HFF-Myc (cell line): ENCODE measurements around the gene GLI3.

Experiments
- DNase-seq: peaks from one replicate; pipeline ENCODE4 v3.0.0-alpha.2; 2011; ENCODE audit warnings: low read depth; ENCODE audit errors: extremely low read depth
- H3K4me3 ChIP-seq: replicated peaks from 2 replicates; pipeline ENCODE4 v1.5.1; 2011; ENCODE audit warnings: low read depth, mild to moderate bottlenecking, control low read depth, low read length
- TF ChIP-seq, protein P1 (sequence below): IDR thresholded peaks from 2 replicates; pipeline ENCODE4 v1.5.1; 2012; ENCODE audit warnings: mild to moderate bottlenecking, low read depth, low read length, control low read depth; ENCODE audit errors: missing control alignments

Gene GLI3

DNA sequence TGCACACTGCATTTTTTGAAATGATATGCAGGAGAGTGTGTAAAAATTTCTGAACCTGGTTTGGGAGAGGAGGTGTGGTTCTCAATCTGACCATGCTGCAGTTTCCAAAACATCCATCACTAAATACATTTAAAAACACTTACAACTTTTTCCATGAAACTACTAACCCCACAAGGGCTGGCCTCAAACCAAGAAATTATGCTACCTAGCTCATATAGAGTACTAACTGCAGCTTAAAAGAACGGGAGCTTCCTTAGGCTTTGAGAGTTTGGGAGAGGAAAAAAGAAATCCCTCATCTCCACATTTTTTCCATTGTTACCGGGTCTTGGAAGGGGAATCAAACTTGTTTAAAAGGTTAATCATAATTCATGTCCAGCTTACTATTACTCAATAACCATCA lies 214.2 kb downstream of the GLI3 start:
- no peak for DNase-seq
- H3K4me3 ChIP-seq, result no peak overlapping the region
- TF ChIP-seq, protein P1, sequence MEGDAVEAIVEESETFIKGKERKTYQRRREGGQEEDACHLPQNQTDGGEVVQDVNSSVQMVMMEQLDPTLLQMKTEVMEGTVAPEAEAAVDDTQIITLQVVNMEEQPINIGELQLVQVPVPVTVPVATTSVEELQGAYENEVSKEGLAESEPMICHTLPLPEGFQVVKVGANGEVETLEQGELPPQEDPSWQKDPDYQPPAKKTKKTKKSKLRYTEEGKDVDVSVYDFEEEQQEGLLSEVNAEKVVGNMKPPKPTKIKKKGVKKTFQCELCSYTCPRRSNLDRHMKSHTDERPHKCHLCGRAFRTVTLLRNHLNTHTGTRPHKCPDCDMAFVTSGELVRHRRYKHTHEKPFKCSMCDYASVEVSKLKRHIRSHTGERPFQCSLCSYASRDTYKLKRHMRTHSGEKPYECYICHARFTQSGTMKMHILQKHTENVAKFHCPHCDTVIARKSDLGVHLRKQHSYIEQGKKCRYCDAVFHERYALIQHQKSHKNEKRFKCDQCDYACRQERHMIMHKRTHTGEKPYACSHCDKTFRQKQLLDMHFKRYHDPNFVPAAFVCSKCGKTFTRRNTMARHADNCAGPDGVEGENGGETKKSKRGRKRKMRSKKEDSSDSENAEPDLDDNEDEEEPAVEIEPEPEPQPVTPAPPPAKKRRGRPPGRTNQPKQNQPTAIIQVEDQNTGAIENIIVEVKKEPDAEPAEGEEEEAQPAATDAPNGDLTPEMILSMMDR, result no peak

DNA sequence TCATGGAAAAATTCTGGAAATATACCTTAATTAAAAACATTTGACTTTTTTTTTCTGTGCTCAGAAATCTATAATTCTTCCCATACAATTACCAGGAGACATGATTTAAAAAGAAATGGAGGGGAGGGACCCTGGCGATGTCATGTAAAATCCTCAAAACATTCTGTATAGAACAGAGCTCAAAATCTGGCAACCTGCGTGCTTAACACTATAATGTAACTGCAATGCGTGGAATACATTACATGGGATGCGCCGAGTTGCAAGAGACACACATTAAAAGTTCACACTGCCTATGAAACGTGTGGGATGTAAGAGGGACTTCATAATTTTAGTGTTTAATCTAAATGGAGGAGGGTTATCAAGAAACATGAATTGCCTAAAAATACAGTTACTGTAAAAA lies 215.0 kb downstream of the GLI3 start:
- H3K4me3 ChIP-seq, result no peak overlapping the region
- TF ChIP-seq, protein P1, result no peak
- no peak for DNase-seq

DNA sequence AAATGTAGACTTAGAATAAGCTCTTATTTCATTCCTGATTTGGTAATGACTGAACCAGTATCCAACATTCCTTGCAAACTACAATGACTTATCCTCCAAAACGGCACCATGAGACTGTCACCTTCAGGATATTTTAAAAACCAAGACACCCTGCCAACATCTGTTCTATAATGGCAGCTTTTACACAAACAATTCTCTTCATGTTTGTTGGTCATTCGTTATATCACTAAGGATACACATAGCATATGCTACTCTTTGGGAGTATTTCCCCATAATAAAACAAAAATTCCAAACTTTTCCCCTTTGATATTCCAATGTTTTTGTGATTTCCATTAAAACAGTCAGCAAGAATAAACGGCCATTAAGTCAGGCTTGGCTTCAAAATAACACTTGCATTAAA lies 215.4 kb downstream of the GLI3 start:
- no peak overlapping the region for H3K4me3 ChIP-seq
- TF ChIP-seq, protein P1, result no peak

DNA sequence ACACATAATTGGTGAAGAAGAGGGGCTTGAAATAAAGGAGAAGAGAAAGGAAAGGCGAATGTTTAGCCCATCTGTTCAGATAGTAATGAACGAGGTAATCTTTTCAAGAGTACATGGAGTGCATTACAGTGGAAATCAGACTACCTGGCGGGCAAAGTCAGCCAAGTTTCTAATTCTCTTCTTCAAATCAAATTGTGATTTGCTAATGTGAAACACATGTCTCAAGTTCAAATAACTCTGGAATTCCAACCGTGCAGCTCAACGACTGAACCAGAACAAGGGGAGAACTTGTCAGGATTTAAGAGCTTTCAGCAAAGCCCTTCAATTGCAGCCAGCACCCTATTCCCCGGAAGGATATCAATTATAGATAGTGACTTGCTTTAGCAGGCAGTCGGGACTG lies 216.9 kb downstream of the GLI3 start:
- no peak for DNase-seq
- TF ChIP-seq, protein P1, result no peak
- no peak overlapping the region for H3K4me3 ChIP-seq

More for the DNA sequence above, 215.4 kb downstream of the GLI3 start:
- DNase-seq, result no peak

DNA sequence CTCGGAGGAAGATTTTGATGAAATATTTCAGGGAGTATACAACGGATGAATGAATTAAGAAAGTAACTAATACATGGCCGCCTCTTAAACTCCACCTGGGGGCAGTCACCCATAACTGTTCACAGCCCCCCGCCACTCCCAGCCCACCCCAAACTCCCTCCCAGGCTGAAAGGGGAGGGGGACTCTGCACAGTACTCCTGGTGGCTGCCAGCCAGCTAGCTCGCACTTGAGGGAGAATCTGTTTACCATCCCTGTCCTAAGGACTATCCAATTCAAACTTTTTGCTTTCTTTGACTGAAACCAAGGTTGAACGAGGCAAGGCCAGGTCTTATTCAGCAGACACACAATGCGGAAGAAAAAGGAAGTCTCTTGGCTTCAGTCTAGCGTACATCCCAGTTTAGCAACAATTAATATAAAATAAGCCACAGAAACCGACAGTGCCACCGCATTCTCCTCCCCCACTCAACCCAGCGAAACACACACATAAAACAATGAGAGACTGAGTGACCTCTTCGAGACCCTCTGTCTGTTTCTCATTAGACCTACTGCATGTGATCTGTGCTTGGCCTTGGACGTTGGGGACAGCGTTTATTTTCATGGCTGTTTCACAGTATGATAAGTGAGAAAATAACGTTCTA lies 219.5 kb downstream of the GLI3 start:
- no peak overlapping the region for H3K4me3 ChIP-seq
- TF ChIP-seq, protein P1, result no peak
- DNase-seq, result no peak

DNA sequence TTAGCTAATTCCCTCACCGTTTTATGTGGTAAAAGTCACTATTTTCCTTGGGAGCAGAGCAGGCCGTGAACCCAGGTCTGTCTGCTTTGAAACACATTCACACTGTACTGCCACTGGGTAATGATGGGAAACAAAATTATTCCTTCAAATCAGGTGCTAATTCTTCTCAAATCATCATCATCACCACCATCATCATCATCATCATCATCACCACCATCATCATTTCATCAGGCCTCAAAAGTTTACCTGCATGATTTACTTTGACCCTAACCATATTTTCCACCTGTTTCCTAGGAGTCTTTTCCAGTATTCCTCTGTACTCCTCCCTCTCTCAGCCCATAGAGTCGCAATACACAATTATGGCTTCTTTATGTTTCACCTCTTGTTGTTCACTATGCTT lies 220.5 kb downstream of the GLI3 start:
- H3K4me3 ChIP-seq, result no peak overlapping the region
- TF ChIP-seq, protein P1, result no peak
- DNase-seq, result no peak
